Astrocyte of the spinal cord (primary cell): ENCODE measurements around the gene NFATC4.
"Not testable (repeated sequence)": the region's sequence is repeated elsewhere in the genome, so short reads cannot be mapped to it uniquely, and the experiment has no call there.

Experiments
- DNase-seq: peaks from one replicate; pipeline ENCODE4 v3.0.0; 2011; ENCODE audit warnings: low read depth, low spot score
- H3K4me3 ChIP-seq: 2 replicates; pipeline ENCODE4 v1.5.1; 2011; ENCODE audit warnings: low read depth, mild to moderate bottlenecking, low read length, moderate library complexity
- in situ Hi-C: cut with HindIII; loops from 2 replicates; pipeline ENCODE4 v1.10.0; 2017; ENCODE audit warnings: low sequenced_read_pairs
- TF ChIP-seq, protein P1 (sequence below): IDR thresholded peaks from 2 replicates; pipeline ENCODE4 v1.5.1; 2012; ENCODE audit warnings: low read depth, mild to moderate bottlenecking, low read length, inconsistent platforms

The NFATC4 gene

DNA sequence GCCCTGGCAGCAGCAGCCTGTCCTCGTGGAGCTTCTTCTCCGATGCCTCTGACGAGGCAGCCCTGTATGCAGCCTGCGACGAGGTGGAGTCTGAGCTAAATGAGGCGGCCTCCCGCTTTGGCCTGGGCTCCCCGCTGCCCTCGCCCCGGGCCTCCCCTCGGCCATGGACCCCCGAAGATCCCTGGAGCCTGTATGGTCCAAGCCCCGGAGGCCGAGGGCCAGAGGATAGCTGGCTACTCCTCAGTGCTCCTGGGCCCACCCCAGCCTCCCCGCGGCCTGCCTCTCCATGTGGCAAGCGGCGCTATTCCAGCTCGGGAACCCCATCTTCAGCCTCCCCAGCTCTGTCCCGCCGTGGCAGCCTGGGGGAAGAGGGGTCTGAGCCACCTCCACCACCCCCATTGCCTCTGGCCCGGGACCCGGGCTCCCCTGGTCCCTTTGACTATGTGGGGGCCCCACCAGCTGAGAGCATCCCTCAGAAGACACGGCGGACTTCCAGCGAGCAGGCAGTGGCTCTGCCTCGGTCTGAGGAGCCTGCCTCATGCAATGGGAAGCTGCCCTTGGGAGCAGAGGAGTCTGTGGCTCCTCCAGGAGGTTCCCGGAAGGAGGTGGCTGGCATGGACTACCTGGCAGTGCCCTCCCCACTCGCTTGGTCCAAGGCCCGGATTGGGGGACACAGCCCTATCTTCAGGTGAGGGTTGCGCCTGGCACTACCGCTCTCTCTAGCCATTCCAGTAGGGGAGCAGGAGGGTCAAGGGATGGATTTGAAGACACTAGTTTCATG is 2.1 kb downstream of the NFATC4 start:
- no peak overlapping the region for H3K4me3 ChIP-seq
- TF ChIP-seq, protein P1, sequence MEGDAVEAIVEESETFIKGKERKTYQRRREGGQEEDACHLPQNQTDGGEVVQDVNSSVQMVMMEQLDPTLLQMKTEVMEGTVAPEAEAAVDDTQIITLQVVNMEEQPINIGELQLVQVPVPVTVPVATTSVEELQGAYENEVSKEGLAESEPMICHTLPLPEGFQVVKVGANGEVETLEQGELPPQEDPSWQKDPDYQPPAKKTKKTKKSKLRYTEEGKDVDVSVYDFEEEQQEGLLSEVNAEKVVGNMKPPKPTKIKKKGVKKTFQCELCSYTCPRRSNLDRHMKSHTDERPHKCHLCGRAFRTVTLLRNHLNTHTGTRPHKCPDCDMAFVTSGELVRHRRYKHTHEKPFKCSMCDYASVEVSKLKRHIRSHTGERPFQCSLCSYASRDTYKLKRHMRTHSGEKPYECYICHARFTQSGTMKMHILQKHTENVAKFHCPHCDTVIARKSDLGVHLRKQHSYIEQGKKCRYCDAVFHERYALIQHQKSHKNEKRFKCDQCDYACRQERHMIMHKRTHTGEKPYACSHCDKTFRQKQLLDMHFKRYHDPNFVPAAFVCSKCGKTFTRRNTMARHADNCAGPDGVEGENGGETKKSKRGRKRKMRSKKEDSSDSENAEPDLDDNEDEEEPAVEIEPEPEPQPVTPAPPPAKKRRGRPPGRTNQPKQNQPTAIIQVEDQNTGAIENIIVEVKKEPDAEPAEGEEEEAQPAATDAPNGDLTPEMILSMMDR = no peak
- in situ Hi-C loops = no loop called here
- no peak for DNase-seq

DNA sequence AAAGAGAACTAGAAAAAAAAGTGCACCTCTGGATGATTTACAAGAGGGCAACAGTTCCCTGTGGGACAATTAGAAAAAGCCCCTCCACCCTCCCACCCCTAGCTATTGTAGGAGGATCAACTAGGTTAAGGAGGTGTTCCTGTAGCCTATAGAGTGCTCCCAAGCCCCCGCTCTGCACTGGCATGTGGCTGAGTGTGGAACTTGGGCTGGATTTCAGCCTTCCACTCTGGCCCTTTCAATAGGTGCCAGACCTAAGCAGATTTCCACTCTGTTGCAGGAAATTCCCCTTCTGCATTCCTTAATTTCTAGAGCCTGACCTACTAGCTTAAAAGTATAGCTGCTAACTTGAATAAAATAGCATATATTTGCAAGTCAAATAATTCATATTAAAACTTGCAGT is 2.8 kb downstream of the NFATC4 start:
- H3K4me3 ChIP-seq = no peak overlapping the region
- in situ Hi-C loops = no loop called here
- no peak for DNase-seq
- TF ChIP-seq, protein P1 = no peak

DNA sequence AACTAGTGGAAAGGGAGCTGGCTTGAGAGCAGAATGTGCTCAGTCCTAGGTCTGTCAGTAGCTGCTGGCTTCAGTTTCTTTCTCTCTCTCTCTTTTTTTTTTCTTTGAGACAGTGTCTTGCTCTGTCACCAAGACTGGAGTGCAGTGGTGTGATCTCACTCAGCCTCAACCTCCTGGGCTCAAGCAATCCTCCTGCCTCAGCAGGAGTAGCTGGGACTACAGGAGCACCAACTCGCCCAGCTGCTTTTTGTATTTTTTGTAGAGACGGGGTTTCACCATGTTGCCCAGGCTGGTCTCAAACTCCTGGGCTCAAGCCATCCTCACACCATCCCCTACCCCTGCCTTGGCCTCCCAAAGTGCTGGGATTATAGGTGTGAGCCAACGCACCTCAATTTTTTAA is 3.6 kb downstream of the NFATC4 start:
- in situ Hi-C loops, H3K4me3 ChIP-seq, DNase-seq: not testable (repeated sequence)

DNA sequence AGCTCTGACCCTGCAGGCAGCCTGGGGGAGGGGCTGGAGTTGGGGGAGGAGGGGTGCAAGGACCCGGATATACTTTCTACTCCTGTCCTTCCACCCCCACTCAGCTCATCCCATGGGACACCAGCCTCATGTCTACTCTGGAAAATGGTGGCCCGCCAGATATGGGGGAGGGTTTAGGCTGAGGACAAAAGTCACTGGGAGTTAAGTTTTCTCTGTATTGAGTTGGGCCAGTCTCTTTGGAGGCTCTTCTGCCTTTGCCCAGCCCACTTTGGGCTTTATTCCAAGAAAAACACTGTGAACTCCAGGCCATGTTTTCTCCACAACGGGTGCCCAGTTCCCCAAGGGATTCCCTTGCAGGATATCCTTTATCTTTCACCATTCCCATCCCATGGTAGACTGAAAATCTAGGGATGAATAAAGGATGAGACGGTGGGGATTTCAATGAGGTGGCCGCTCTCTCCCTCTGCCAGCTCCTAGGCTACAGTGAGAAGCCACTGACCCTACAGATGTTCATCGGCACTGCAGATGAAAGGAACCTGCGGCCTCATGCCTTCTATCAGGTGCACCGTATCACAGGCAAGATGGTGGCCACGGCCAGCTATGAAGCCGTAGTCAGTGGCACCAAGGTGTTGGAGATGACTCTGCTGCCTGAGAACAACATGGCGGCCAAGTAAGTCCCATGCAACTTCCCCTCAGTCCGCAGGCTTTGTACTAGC is 4.9 kb downstream of the NFATC4 start:
- in situ Hi-C loops = no loop called here
- no peak for DNase-seq
- TF ChIP-seq, protein P1 = no peak
- H3K4me3 ChIP-seq = no peak overlapping the region

DNA sequence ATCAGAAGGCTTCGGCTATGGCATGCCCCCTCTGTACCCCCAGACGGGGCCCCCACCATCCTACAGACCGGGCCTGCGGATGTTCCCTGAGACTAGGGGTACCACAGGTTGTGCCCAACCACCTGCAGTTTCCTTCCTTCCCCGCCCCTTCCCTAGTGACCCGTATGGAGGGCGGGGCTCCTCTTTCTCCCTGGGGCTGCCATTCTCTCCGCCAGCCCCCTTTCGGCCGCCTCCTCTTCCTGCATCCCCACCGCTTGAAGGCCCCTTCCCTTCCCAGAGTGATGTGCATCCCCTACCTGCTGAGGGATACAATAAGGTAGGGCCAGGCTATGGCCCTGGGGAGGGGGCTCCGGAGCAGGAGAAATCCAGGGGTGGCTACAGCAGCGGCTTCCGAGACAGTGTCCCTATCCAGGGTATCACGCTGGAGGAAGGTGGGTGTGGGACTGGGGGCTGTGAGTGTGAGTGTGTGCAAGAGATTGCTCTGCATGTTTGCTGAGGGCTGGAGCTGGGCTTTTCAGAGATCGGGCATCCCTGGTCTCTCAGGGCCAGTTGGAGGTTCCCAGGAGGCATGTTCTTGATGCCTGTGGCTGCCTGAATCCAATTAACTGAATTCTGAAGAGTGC is 8.6 kb downstream of the NFATC4 start:
- TF ChIP-seq, protein P1 = no peak
- in situ Hi-C loops = no loop called here

DNA sequence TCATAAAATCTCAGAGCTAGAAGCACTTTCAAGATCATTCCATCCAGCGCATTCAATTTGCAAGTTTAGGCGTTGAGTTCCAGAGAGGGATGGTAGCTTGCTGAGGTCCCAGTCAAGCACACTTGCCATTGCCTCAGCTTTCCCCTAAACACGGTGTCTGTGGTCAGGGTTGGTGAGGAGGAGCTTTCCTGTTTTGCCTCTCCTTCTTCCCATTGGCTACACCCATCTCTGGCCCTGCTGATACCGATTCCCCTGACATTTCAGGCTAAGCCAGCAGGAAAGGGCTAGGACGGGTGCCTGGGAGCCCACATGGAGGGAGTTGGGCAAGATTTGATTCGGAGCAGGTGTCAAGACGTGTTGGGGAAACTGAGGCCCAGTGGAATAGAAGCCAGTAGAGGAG is 9.1 kb downstream of the NFATC4 start:
- H3K4me3 ChIP-seq = no peak overlapping the region
- TF ChIP-seq, protein P1 = no peak
- in situ Hi-C loops = no loop called here
- no peak for DNase-seq

More for the DNA sequence above, 8.6 kb downstream of the NFATC4 start:
- DNase-seq = no peak
- no peak overlapping the region for H3K4me3 ChIP-seq

DNA sequence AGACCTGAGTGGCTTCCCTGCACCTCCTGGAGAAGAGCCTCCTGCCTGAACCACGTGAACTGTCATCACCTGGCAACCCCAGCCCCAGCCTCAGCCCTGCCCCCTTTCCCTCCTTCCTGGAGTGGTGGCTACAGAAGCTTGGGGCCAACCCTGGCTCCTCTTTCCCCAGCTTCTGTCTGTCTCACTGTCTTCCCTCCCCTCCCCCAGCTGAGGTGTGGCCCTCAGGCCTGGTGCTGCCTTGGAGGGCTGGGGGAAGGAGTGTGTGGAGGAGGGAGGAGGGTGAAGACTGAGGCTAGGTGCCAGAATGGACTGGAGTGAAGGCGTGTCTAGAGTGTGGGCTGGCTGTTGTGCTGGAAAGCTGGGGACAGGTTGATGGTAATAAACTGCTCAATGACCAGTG is 9.7 kb downstream of the NFATC4 start:
- no peak overlapping the region for H3K4me3 ChIP-seq
- TF ChIP-seq, protein P1 = no peak
- no peak for DNase-seq
- in situ Hi-C loops = no loop called here
